OCI-LY3 (cell line): ENCODE measurements around the gene EEF1AKMT3.

Experiments
- CTCF ChIP-seq: fragments of 200-600, 300-600 bp; sonication (generic); IDR thresholded peaks from 2 replicates; pipeline ENCODE4 v1.5.1; 2014; ENCODE audit warnings: antibody characterized with exemption, low read length, low read depth
- EZH2phosphoT487 ChIP-seq: fragments of 200-600 bp; shearing (Covaris generic); IDR thresholded peaks from 2 replicates; pipeline ENCODE4 v1.6.1; 2018; ENCODE audit warnings: antibody characterized with exemption, mixed run types, low read depth

DNA sequence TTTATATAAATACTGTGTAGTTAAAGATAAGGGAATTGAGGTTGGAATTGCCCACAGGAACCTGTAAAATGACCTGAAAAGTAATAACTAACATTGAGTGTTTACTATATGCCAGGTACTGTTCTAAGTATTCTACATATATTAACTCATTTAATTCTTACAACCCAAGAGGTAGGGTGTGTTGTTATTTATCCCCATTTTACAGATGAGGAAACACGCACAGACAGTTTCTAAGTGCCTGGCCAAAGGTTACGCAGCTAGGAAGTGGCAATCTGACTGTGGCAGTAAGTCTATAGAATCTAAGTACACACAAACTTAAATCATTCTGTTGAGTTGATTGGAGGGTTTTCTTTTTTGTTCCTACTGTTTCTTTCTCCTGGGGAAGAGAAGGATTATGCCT is 28.6 kb upstream of the EEF1AKMT3 start:
- no peak for TF ChIP-seq CTCF
- no peak for TF ChIP-seq EZH2phosphoT487
